T47D (cell line): Measurements from ENCODE around the gene SCN3A.

Source experiments
- DNase-seq, 2 experiments: peaks; one replicate each; pipeline versions ENCODE4 v3.0.0 to v3.0.0-alpha.2; 2011 to 2012; ENCODE audit warnings: low read depth in 1 of 2, low spot score in 1 of 2
- JUND ChIP-seq: IDR thresholded peaks from 2 replicates; pipeline ENCODE4 v1.6.1; 2012; ENCODE audit warnings: low read depth
- in situ Hi-C: cut with HindIII; loops from 2 replicates; pipeline ENCODE4 v1.10.0; 2016; ENCODE audit warnings: low sequenced_read_pairs, low pct_unique_long_range_greater_than_20kb

Gene SCN3A

GRCh38 chr2:165081276-165081675, 122.6 kb downstream of the SCN3A start:
- no peak for TF ChIP-seq JUND
- DNase-seq: no peak
- in situ Hi-C loops: no loop called here

GRCh38 chr2:165079432-165079831, 124.4 kb downstream of the SCN3A start:
- no peak for DNase-seq
- in situ Hi-C loops: no loop called here
- no peak for TF ChIP-seq JUND

- in situ Hi-C loops: no loop called here
- DNase-seq: no peak
- no peak for TF ChIP-seq JUND
These were observed 124.9 kb downstream of the SCN3A start for GRCh38 chr2:165078913-165079312.

GRCh38 chr2:165074884-165075283, 129.0 kb downstream of the SCN3A start:
- DNase-seq: no peak
- no peak for TF ChIP-seq JUND
- in situ Hi-C loops: no loop called here

- TF ChIP-seq JUND: no peak
- DNase-seq: no peak
- in situ Hi-C loops: no loop called here
These were observed 129.5 kb downstream of the SCN3A start for GRCh38 chr2:165074323-165074722.

GRCh38 chr2:165070076-165070475, 133.8 kb downstream of the SCN3A start:
- DNase-seq: no peak
- no peak for TF ChIP-seq JUND
- in situ Hi-C loops: no loop called here

GRCh38 chr2:165069151-165069550, 134.7 kb downstream of the SCN3A start:
- TF ChIP-seq JUND: no peak
- in situ Hi-C loops: no loop called here
- DNase-seq: no peak

GRCh38 chr2:165068487-165068757, 135.4 kb downstream of the SCN3A start:
- in situ Hi-C loops: no loop called here
- no peak for TF ChIP-seq JUND
- no peak for DNase-seq

GRCh38 chr2:165067643-165068486, 136.0 kb downstream of the SCN3A start:
- peak in 1 of 2 experiments; percentile 42 for DNase-seq
- no peak for TF ChIP-seq JUND
- in situ Hi-C loops: no loop called here

GRCh38 chr2:165064743-165065142, 139.1 kb downstream of the SCN3A start:
- no peak for TF ChIP-seq JUND
- in situ Hi-C loops: no loop called here
- DNase-seq: no peak

GRCh38 chr2:165060411-165060810, 143.4 kb downstream of the SCN3A start:
- no peak for DNase-seq
- TF ChIP-seq JUND: no peak
- in situ Hi-C loops: no loop called here

GRCh38 chr2:165058476-165059265, 145.2 kb downstream of the SCN3A start:
- DNase-seq: no peak
- in situ Hi-C loops: no loop called here
- TF ChIP-seq JUND: no peak

- no peak for TF ChIP-seq JUND
- in situ Hi-C loops: no loop called here
These were observed 145.9 kb downstream of the SCN3A start for GRCh38 chr2:165057931-165058330.

GRCh38 chr2:165057308-165057707, 146.5 kb downstream of the SCN3A start:
- DNase-seq: no peak
- no peak for TF ChIP-seq JUND
- in situ Hi-C loops: no loop called here

More at GRCh38 chr2:165057931-165058330, 145.9 kb downstream of the SCN3A start:
- no peak for DNase-seq
